ENCODE measurements around the gene ZNF462. TPM values are rescaled to one million over a fixed set of nuclear protein-coding genes. Genes with fewer than 3 reads are reported as not detected.

Gene ZNF462
- polyA plus RNA-seq, 3 donors, result not detected

- H3K4me3 Mint-ChIP-seq, result no peak overlapping the region
- peaks cover 0 to 10% (median 4%) of the 10 kb centered on the region in 7 donors for H3K9me3 Mint-ChIP-seq
- TF ChIP-seq CTCF (IDR thresholded peaks at IDR 0.05), result no peak
- H2AFZ ChIP-seq (ENCODE audit: insufficient read depth, low read depth, low read length, poor library complexity, severe bottlenecking), result no peak overlapping the region
- no peaks in the 10 kb centered on the region for H3K36me3 Mint-ChIP-seq
- no peaks in the 10 kb centered on the region for H3K4me1 ChIP-seq (ENCODE audit: control insufficient read depth in 1 of 2, insufficient read depth in 2 of 2, low read length in 2 of 2)
- H3K27ac Mint-ChIP-seq, result no peak overlapping the region
- DNase-seq, result no peak
- H3K27me3 ChIP-seq (ENCODE audit: control insufficient read depth in 2 of 2, insufficient read depth in 2 of 2, low read length in 2 of 2), result no peaks in the 10 kb centered on the region
- H3K4me3 ChIP-seq (replicated peaks in 1 of 3; ENCODE audit: low read depth in 2 of 3, low read length in 3 of 3), result no peak overlapping the region
- 80% methylated on average over 2 of the region's 4 CpGs for WGBS (ENCODE audit: insufficient coverage)
- no peak overlapping the region for H3K27ac ChIP-seq (ENCODE audit: low read depth in 1 of 2, low read length in 2 of 2)
- H3K36me3 ChIP-seq (replicated peaks in 1 of 2; ENCODE audit: control insufficient read depth in 1 of 2, insufficient read depth in 2 of 2, low read length in 2 of 2), result no peaks in the 10 kb centered on the region
- intact Hi-C loops (cut with micrococcal nuclease), result no loop called here
- H3K27me3 Mint-ChIP-seq (ENCODE audit: low read depth in 3 of 3), result peaks cover 0 to 3% (median 0%) of the 10 kb centered on the region in 3 donors
- H3K9ac ChIP-seq (ENCODE audit: insufficient read depth, low read length, poor library complexity, severe bottlenecking), result no peak overlapping the region
- H4K20me1 ChIP-seq (ENCODE audit: insufficient read depth, low read length), result no peaks in the 10 kb centered on the region
- H3K79me2 ChIP-seq (ENCODE audit: insufficient read depth, low read length), result no peaks in the 10 kb centered on the region
- H3K4me1 Mint-ChIP-seq, result no peaks in the 10 kb centered on the region
- peaks cover 7 to 8% of the 10 kb centered on the region in 2 donors for H3K9me3 ChIP-seq (replicated peaks in 1 of 2; ENCODE audit: control insufficient read depth in 1 of 2, insufficient read depth in 1 of 2, low read length in 2 of 2)
- no peak overlapping the region for H3K4me2 ChIP-seq (replicated peaks; ENCODE audit: extremely low read depth, low read length, poor library complexity, severe bottlenecking)
These were observed 57.1 kb downstream of the ZNF462 start for GRCh38 chr9:106920091-106920490.

- Histone ChIP-seq H4K20me1 (ENCODE audit: insufficient read depth, low read length) (no peaks in the 10 kb centered on the region), H3K27ac (ENCODE audit: low read depth in 1 of 2, low read length in 2 of 2) (no peak overlapping the region), H3K4me3 (replicated peaks in 1 of 3; ENCODE audit: low read depth in 2 of 3, low read length in 3 of 3) (no peak overlapping the region), H3K36me3 (replicated peaks in 1 of 2; ENCODE audit: control insufficient read depth in 1 of 2, insufficient read depth in 2 of 2, low read length in 2 of 2) (no peaks in the 10 kb centered on the region), H3K79me2 (ENCODE audit: insufficient read depth, low read length) (no peaks in the 10 kb centered on the region), H3K27me3 (ENCODE audit: control insufficient read depth in 2 of 2, insufficient read depth in 2 of 2, low read length in 2 of 2) (no peaks in the 10 kb centered on the region), H3K4me2 (replicated peaks; ENCODE audit: extremely low read depth, low read length, poor library complexity, severe bottlenecking) (no peak overlapping the region), H3K4me1 (ENCODE audit: control insufficient read depth in 1 of 2, insufficient read depth in 2 of 2, low read length in 2 of 2) (no peaks in the 10 kb centered on the region), H3K9me3 (replicated peaks in 1 of 2; ENCODE audit: control insufficient read depth in 1 of 2, insufficient read depth in 1 of 2, low read length in 2 of 2) (peaks cover 8 to 13% of the 10 kb centered on the region in 2 donors), H2AFZ (ENCODE audit: insufficient read depth, low read depth, low read length, poor library complexity, severe bottlenecking) (no peak overlapping the region), H3K9ac (ENCODE audit: insufficient read depth, low read length, poor library complexity, severe bottlenecking) (no peak overlapping the region)
- Mint-ChIP-seq H3K4me1 (no peaks in the 10 kb centered on the region), H3K9me3 (peaks cover 5 to 15% (median 8%) of the 10 kb centered on the region in 7 donors), H3K36me3 (no peaks in the 10 kb centered on the region), H3K27ac (no peak overlapping the region), H3K27me3 (ENCODE audit: low read depth in 3 of 3) (peaks cover 0 to 3% (median 0%) of the 10 kb centered on the region in 3 donors), H3K4me3 (no peak overlapping the region)
- TF ChIP-seq CTCF (IDR thresholded peaks at IDR 0.05), result no peak
- intact Hi-C loops (cut with micrococcal nuclease), result no loop called here
- WGBS (ENCODE audit: insufficient coverage), result 100% methylated on average over 1 of the region's 4 CpGs
- DNase-seq, result no peak
These were observed 57.8 kb downstream of the ZNF462 start for GRCh38 chr9:106920701-106921283.
